HEK293 (cell line): ENCODE results near the gene TPD52L1.

ENCODE experiments used
- CTCF ChIA-PET: fragments of 350-600 bp; formaldehyde crosslinking; extraction: SDS; loops from one replicate; lab custom pipeline; 2021; ENCODE audit warnings: antibody characterized with exemption; lab: Yijun Ruan, JAX
- POLR2A ChIA-PET: fragments of 300-600 bp; formaldehyde crosslinking; extraction: SDS; loops from one replicate; lab custom pipeline; 2020; ENCODE audit warnings: antibody characterized with exemption, inconsistent platforms; lab: Yijun Ruan, JAX
- H3K27ac ChIP-seq: fragments of 200-500 bp; sonication (Bioruptor generic); 2 replicates; pipeline ENCODE4 v1.5.1; 2014; ENCODE audit warnings: low read depth, low read length, control low read depth, inconsistent platforms; ENCODE audit errors: extremely low read depth
- H3K36me3 ChIP-seq, 2 experiments: fragments of 200-500 bp in 1 of 2; sonication (Bioruptor generic) in 1 of 2; 1 replicate in 1 of 2; 2 replicates in 1 of 2; pipeline ENCODE4 v1.5.1; 2014 to 2017; ENCODE audit warnings: inconsistent platforms in 2 of 2, low read length in 2 of 2; ENCODE audit not compliant: control insufficient read depth in 2 of 2, insufficient read depth in 1 of 2
- H3K4me1 ChIP-seq: fragments of 200-500 bp; sonication (Bioruptor generic); 2 replicates; pipeline ENCODE4 v1.5.1; 2014; ENCODE audit warnings: mild to moderate bottlenecking, low read length, inconsistent platforms; ENCODE audit not compliant: control insufficient read depth, insufficient read depth
- H3K4me3 ChIP-seq: 2 replicates; pipeline ENCODE4 v1.5.1; 2011; ENCODE audit warnings: low read depth, mild to moderate bottlenecking, control low read depth, low read length, moderate library complexity
- H3K9me3 ChIP-seq: fragments of 200-500 bp; sonication (Bioruptor generic); 2 replicates; pipeline ENCODE4 v1.5.1; 2014; ENCODE audit warnings: low read depth, low read length, inconsistent platforms; ENCODE audit not compliant: control insufficient read depth, insufficient read depth
- AEBP2 ChIP-seq: fragments of 450-650 bp; formaldehyde crosslinking; IDR thresholded peaks from 2 replicates; pipeline ENCODE4 v1.5.1; 2016; ENCODE audit warnings: missing biosample characterization, missing genetic modification characterization, borderline replicate concordance
- EGR2 ChIP-seq: fragments of 450-650 bp; formaldehyde crosslinking; IDR thresholded peaks from 2 replicates; pipeline ENCODE4 v1.5.1; 2016; ENCODE audit warnings: low read depth, missing biosample characterization, missing genetic modification characterization
- KLF16 ChIP-seq: fragments of 450-650 bp; formaldehyde crosslinking; IDR thresholded peaks from 2 replicates; pipeline ENCODE4 v1.5.1; 2017; ENCODE audit warnings: missing biosample characterization, missing genetic modification characterization
- KLF8 ChIP-seq: fragments of 450-650 bp; formaldehyde crosslinking; IDR thresholded peaks from 2 replicates; pipeline ENCODE4 v1.5.1; 2016; ENCODE audit warnings: missing biosample characterization, missing genetic modification characterization
- MEIS1 ChIP-seq: sonication (generic); formaldehyde crosslinking; IDR thresholded peaks from 2 replicates; pipeline ENCODE4 v1.8.1; 2022; ENCODE audit warnings: missing genetic modification reagents, mild to moderate bottlenecking, borderline replicate concordance
- PRDM1 ChIP-seq: fragments of 450-650 bp; formaldehyde crosslinking; IDR thresholded peaks from 2 replicates; pipeline ENCODE4; 2016; ENCODE audit warnings: missing biosample characterization, missing genetic modification characterization
- PRDM4 ChIP-seq: fragments of 450-650 bp; formaldehyde crosslinking; IDR thresholded peaks from 2 replicates; pipeline ENCODE4 v1.5.1; 2017; ENCODE audit warnings: missing biosample characterization, missing genetic modification characterization
- SP2 ChIP-seq: fragments of 450-650 bp; formaldehyde crosslinking; IDR thresholded peaks from 2 replicates; pipeline ENCODE4 v1.5.1; 2016; ENCODE audit warnings: missing biosample characterization, missing genetic modification characterization
- ZBTB21 ChIP-seq: fragments of 450-650 bp; formaldehyde crosslinking; IDR thresholded peaks from 2 replicates; pipeline ENCODE4 v1.5.1; 2017; ENCODE audit warnings: missing biosample characterization, missing genetic modification characterization
- ZBTB6 ChIP-seq: fragments of 450-650 bp; formaldehyde crosslinking; IDR thresholded peaks from 2 replicates; pipeline ENCODE4 v1.5.1; 2017; ENCODE audit warnings: missing biosample characterization, missing genetic modification characterization
- ZNF10 ChIP-seq: fragments of 450-650 bp; formaldehyde crosslinking; IDR thresholded peaks from 2 replicates; pipeline ENCODE4 v1.5.1; 2017; ENCODE audit warnings: missing biosample characterization, missing genetic modification characterization
- ZNF426 ChIP-seq: fragments of 450-650 bp; formaldehyde crosslinking; IDR thresholded peaks from 2 replicates; pipeline ENCODE4 v1.5.1; 2017; ENCODE audit warnings: missing biosample characterization, missing genetic modification characterization, mild to moderate bottlenecking, inconsistent platforms, moderate library complexity
- ZNF449 ChIP-seq: fragments of 450-650 bp; formaldehyde crosslinking; IDR thresholded peaks from 2 replicates; pipeline ENCODE4 v1.5.1; 2017; ENCODE audit warnings: missing biosample characterization, mild to moderate bottlenecking, missing genetic modification characterization, moderate library complexity
- ZNF501 ChIP-seq: fragments of 450-650 bp; formaldehyde crosslinking; IDR thresholded peaks from 2 replicates; pipeline ENCODE4 v1.5.1; 2016; ENCODE audit warnings: missing biosample characterization, missing genetic modification characterization
- ZNF561 ChIP-seq: fragments of 450-650 bp; IDR thresholded peaks from 2 replicates; pipeline ENCODE4 v1.5.1; 2018; ENCODE audit warnings: missing biosample characterization, missing genetic modification characterization, borderline replicate concordance
- ZNF610 ChIP-seq: fragments of 450-650 bp; formaldehyde crosslinking; IDR thresholded peaks from 2 replicates; pipeline ENCODE4 v1.5.1; 2016; ENCODE audit warnings: missing biosample characterization, missing genetic modification characterization, borderline replicate concordance
- ZNF660 ChIP-seq: fragments of 450-650 bp; IDR thresholded peaks from 2 replicates; pipeline ENCODE4 v1.5.1; 2018; ENCODE audit warnings: missing biosample characterization, mild to moderate bottlenecking, missing genetic modification characterization
- ZNF776 ChIP-seq: fragments of 450-650 bp; formaldehyde crosslinking; IDR thresholded peaks from 2 replicates; pipeline ENCODE4 v1.5.0; 2017; ENCODE audit warnings: missing biosample characterization, missing genetic modification characterization, borderline replicate concordance

TPD52L1 gene

GRCh38 chr6:125217369-125217768 lies 63.8 kb downstream of the TPD52L1 start:
- ChIA-PET POLR2A (no interaction called here), CTCF (interaction anchor here (0.6 kb wide), 1 partner anchor 68 kb away, joined by 3 read pairs; no protein-coding TSS in a partner anchor)
- Histone ChIP-seq H3K9me3 (no peaks in the 10 kb centered on the region), H3K36me3 (peaks cover 0 to 3% of the 10 kb centered on the region in 2 experiments; a peak in 1 of 3 replicates), H3K27ac (no peak overlapping the region), H3K4me1 (no peaks in the 10 kb centered on the region), H3K4me3 (no peak overlapping the region)
- peak; percentile 96 for TF ChIP-seq ZNF610 (tag by site-specific recombination)
- TF ChIP-seq ZNF426 (tag by site-specific recombination) = no peak

- Histone ChIP-seq H3K4me1 (no peaks in the 10 kb centered on the region), H3K9me3 (no peaks in the 10 kb centered on the region), H3K36me3 (peaks cover 0 to 3% of the 10 kb centered on the region in 2 experiments; a peak in 1 of 3 replicates), H3K27ac (no peak overlapping the region), H3K4me3 (no peak overlapping the region)
- TF ChIP-seq PRDM1 (tag by site-specific recombination) = no peak
- TF ChIP-seq KLF16 (tag by site-specific recombination) = no peak
- TF ChIP-seq ZNF449 (tag by site-specific recombination) = no peak
- TF ChIP-seq ZNF10 (tag by site-specific recombination) = no peak
- TF ChIP-seq SP2 (tag by site-specific recombination) = no peak
- TF ChIP-seq ZNF561 (tag by site-specific recombination) = no peak
- ChIA-PET CTCF (no interaction called here), POLR2A (no interaction called here)
Measured at GRCh38 chr6:125217992-125218391, 64.4 kb downstream of the TPD52L1 start.

- ChIA-PET CTCF (interaction anchor here (0.6 to 0.7 kb wide), 2 partner anchors 22 to 27 kb away, joined by 3 to 6 read pairs; no protein-coding TSS in a partner anchor), POLR2A (no interaction called here)
- Histone ChIP-seq H3K4me1 (no peaks in the 10 kb centered on the region), H3K27ac (no peak overlapping the region), H3K9me3 (no peaks in the 10 kb centered on the region), H3K36me3 (peaks cover 0 to 3% of the 10 kb centered on the region in 2 experiments; a peak in 1 of 3 replicates), H3K4me3 (no peak overlapping the region)
- TF ChIP-seq ZNF776 (tag by site-specific recombination) = no peak
- TF ChIP-seq AEBP2 (tag by site-specific recombination) = no peak
- TF ChIP-seq ZNF660 = no peak
Measured at GRCh38 chr6:125219361-125219895, 65.9 kb downstream of the TPD52L1 start.

GRCh38 chr6:125220712-125221111 lies 67.1 kb downstream of the TPD52L1 start:
- H3K27ac ChIP-seq = no peak overlapping the region
- no peaks in the 10 kb centered on the region for H3K9me3 ChIP-seq
- ChIA-PET POLR2A (no interaction called here), CTCF (interaction anchor here (0.7 to 1.5 kb wide), 2 partner anchors 19 to 69 kb away, joined by 3 to 4 read pairs; no protein-coding TSS in a partner anchor)
- H3K4me3 ChIP-seq = no peak overlapping the region
- H3K4me1 ChIP-seq = no peaks in the 10 kb centered on the region
- peaks cover 0 to 3% of the 10 kb centered on the region in 2 experiments; a peak in 1 of 3 replicates for H3K36me3 ChIP-seq
- no peak for TF ChIP-seq ZBTB21 (tag by site-specific recombination)
- TF ChIP-seq EGR2 (tag by site-specific recombination) = no peak
- TF ChIP-seq KLF8 (tag by site-specific recombination) = no peak
- no peak for TF ChIP-seq ZBTB6 (tag by site-specific recombination)
- no peak for TF ChIP-seq ZNF501
- TF ChIP-seq MEIS1 (CRISPR knock-in tag) = no peak
- TF ChIP-seq PRDM4 (tag by site-specific recombination) = no peak
